H9 (cell line): ENCODE results near the gene RALGAPA2. TPM values are rescaled to one million over a fixed set of nuclear protein-coding genes. Genes with fewer than 3 reads are reported as not detected.

Experiments used
- DNase-seq: peaks from one replicate; pipeline ENCODE4 v3.0.0-alpha.2; 2017
- H2AFZ ChIP-seq: one replicate; pipeline ENCODE4 v1.6.1; 2013; ENCODE audit warnings: mild to moderate bottlenecking, low read length, control low read depth, moderate library complexity
- H2AK5ac ChIP-seq: 2 replicates; pipeline ENCODE4 v1.6.1; 2013; ENCODE audit warnings: low read length, control low read depth, mixed read lengths; ENCODE audit not compliant: insufficient read length
- H2BK120ac ChIP-seq: one replicate; pipeline ENCODE4 v1.6.1; 2013; ENCODE audit warnings: low read depth, mild to moderate bottlenecking, low read length, control low read depth, inconsistent platforms; ENCODE audit not compliant: poor library complexity, severe bottlenecking
- H2BK12ac ChIP-seq: 2 replicates; pipeline ENCODE4 v1.6.1; 2013; ENCODE audit warnings: low read length, control low read depth, mixed read lengths, low read depth; ENCODE audit not compliant: insufficient read length
- H2BK15ac ChIP-seq: 2 replicates; pipeline ENCODE4 v1.6.1; 2013; ENCODE audit warnings: low read depth, low read length, control low read depth
- H2BK20ac ChIP-seq: one replicate; pipeline ENCODE4 v1.6.1; 2013; ENCODE audit warnings: low read depth, mild to moderate bottlenecking, low read length, control low read depth, inconsistent platforms; ENCODE audit not compliant: poor library complexity, severe bottlenecking
- H2BK5ac ChIP-seq: 2 replicates; pipeline ENCODE4 v1.6.1; 2013; ENCODE audit warnings: low read length, control low read depth, mixed read lengths; ENCODE audit not compliant: insufficient read length
- H3K14ac ChIP-seq: 2 replicates; pipeline ENCODE4 v1.6.1; 2013; ENCODE audit warnings: low read length, control low read depth; ENCODE audit not compliant: insufficient read depth
- H3K18ac ChIP-seq: 2 replicates; pipeline ENCODE4 v1.6.1; 2013; ENCODE audit warnings: low read depth, mild to moderate bottlenecking, mixed read lengths, low read length, control low read depth; ENCODE audit not compliant: insufficient read length
- H3K23ac ChIP-seq: 2 replicates; pipeline ENCODE4 v1.6.1; 2013; ENCODE audit warnings: low read length, control low read depth, mixed read lengths, low read depth; ENCODE audit not compliant: insufficient read length
- H3K23me2 ChIP-seq: 2 replicates; pipeline ENCODE4 v1.6.1; 2013; ENCODE audit warnings: low read depth, mild to moderate bottlenecking, mixed read lengths, low read length, control low read depth; ENCODE audit not compliant: insufficient read length, poor library complexity, severe bottlenecking
- H3K27ac ChIP-seq: 2 replicates; pipeline ENCODE4 v1.5.1; 2013; ENCODE audit warnings: low read length, control low read depth, mixed read lengths, low read depth; ENCODE audit not compliant: insufficient read length
- H3K27me3 ChIP-seq: 2 replicates; pipeline ENCODE4 v1.6.1; 2013; ENCODE audit warnings: low read length, control low read depth, inconsistent platforms; ENCODE audit not compliant: insufficient read depth
- H3K4ac ChIP-seq: 2 replicates; pipeline ENCODE4 v1.6.1; 2013; ENCODE audit warnings: low read depth, mild to moderate bottlenecking, control low read depth, inconsistent platforms, low read length, moderate library complexity
- H3K4me1 ChIP-seq: 2 replicates; pipeline ENCODE4 v1.6.1; 2013; ENCODE audit warnings: low read length, control low read depth, inconsistent platforms; ENCODE audit not compliant: insufficient read depth
- H3K4me2 ChIP-seq: 2 replicates; pipeline ENCODE4 v1.6.1; 2013; ENCODE audit warnings: low read length, control low read depth, mixed read lengths; ENCODE audit not compliant: insufficient read length, insufficient read depth
- H3K56ac ChIP-seq: 2 replicates; pipeline ENCODE4 v1.6.1; 2013; ENCODE audit warnings: low read depth, mild to moderate bottlenecking, mixed read lengths, low read length, control low read depth; ENCODE audit not compliant: insufficient read length
- H3K79me1 ChIP-seq: 2 replicates; pipeline ENCODE4 v1.6.1; 2013; ENCODE audit warnings: low read depth, mild to moderate bottlenecking, moderate library complexity, low read length, control low read depth, inconsistent platforms; ENCODE audit not compliant: insufficient read depth, poor library complexity, severe bottlenecking
- H3K79me2 ChIP-seq: 2 replicates; pipeline ENCODE4 v1.6.1; 2013; ENCODE audit warnings: low read length, control low read depth, inconsistent platforms; ENCODE audit not compliant: insufficient read depth
- H3K9ac ChIP-seq: 2 replicates; pipeline ENCODE4 v1.6.1; 2013; ENCODE audit warnings: low read length, control low read depth, mixed read lengths; ENCODE audit not compliant: insufficient read length; ENCODE audit errors: extremely low read depth
- H3K9me3 ChIP-seq: one replicate; pipeline ENCODE4 v1.6.1; 2013; ENCODE audit warnings: low read depth, low read length, inconsistent platforms; ENCODE audit not compliant: control insufficient read depth
- H3T11ph ChIP-seq: one replicate; pipeline ENCODE4 v1.6.1; 2013; ENCODE audit warnings: mild to moderate bottlenecking, low read length, control low read depth, inconsistent platforms
- H4K20me1 ChIP-seq: one replicate; pipeline ENCODE4 v1.6.1; 2013; ENCODE audit not compliant: control insufficient read depth, insufficient read length, insufficient read depth
- H4K5ac ChIP-seq: 2 replicates; pipeline ENCODE4 v1.6.1; 2013; ENCODE audit warnings: low read depth, mild to moderate bottlenecking, mixed read lengths, low read length, control low read depth; ENCODE audit not compliant: insufficient read length
- H4K8ac ChIP-seq: replicated peaks from 2 replicates; pipeline ENCODE4 v1.6.1; 2013; ENCODE audit warnings: low read length, control low read depth, mixed read lengths, low read depth; ENCODE audit not compliant: insufficient read length
- H4K91ac ChIP-seq: 2 replicates; pipeline ENCODE4 v1.6.1; 2013; ENCODE audit warnings: low read depth, mild to moderate bottlenecking, moderate library complexity, mixed read lengths, low read length, control low read depth; ENCODE audit not compliant: insufficient read length
- H3K27ac Mint-ChIP-seq, 3 experiments: 2 replicates in 2 of 3; 3 replicates in 1 of 3; pipeline ENCODE4 v1.8.0; 2020 to 2021; ENCODE audit warnings: mixed read lengths in 3 of 3, mild to moderate bottlenecking in 1 of 3, moderate library complexity in 1 of 3
- H3K27me3 Mint-ChIP-seq: 2 replicates; pipeline ENCODE4 v1.8.0; 2021; ENCODE audit warnings: low read depth, mild to moderate bottlenecking, moderate library complexity, mixed read lengths
- H3K36me3 Mint-ChIP-seq, 3 experiments: 2 replicates in 2 of 3; 3 replicates in 1 of 3; pipeline ENCODE4 v1.8.0; 2020 to 2021; ENCODE audit warnings: low read depth in 3 of 3, mixed read lengths in 3 of 3; ENCODE audit not compliant: insufficient read depth in 1 of 3
- H3K4me1 Mint-ChIP-seq, 2 experiments: 2 replicates each; pipeline ENCODE4 v1.8.0; 2020; ENCODE audit warnings: mixed read lengths in 2 of 2
- H3K4me3 Mint-ChIP-seq, 2 experiments: 2 replicates in 1 of 2; 3 replicates in 1 of 2; pipeline ENCODE4 v1.8.0; 2020 to 2021; ENCODE audit warnings: mild to moderate bottlenecking in 2 of 2, mixed read lengths in 2 of 2, moderate library complexity in 1 of 2
- H3K9me3 Mint-ChIP-seq, 2 experiments: 2 replicates in 1 of 2; 3 replicates in 1 of 2; pipeline ENCODE4 v1.8.0; 2020; ENCODE audit warnings: mild to moderate bottlenecking in 2 of 2, mixed read lengths in 2 of 2, moderate library complexity in 1 of 2
- WGBS: extraction: QIAGEN DNeasy Blood & Tissue Kit; methylation state at CpG from one replicate; pipeline ENCODE4 v1.1.7; 2013; ENCODE audit warnings: missing lambda C conversion rate, low lambda C conversion rate, mixed read lengths; ENCODE audit not compliant: insufficient read length; ENCODE audit errors: extremely low coverage; 5-methylcytosine and 5-hydroxymethylcytosine counted together
- total RNA-seq: library from RNA; stranded (reverse); gene quantifications from 2 replicates; pipeline ENCODE4 v1.2.1, GENCODE V29; 2021
- TF ChIP-seq, protein P1 (sequence below): fragments of 200-600 bp; sonication (generic); conservative IDR thresholded peaks from 3 replicates; pipeline ENCODE4 v1.8.0; 2021; ENCODE audit warnings: antibody characterized with exemption, mild to moderate bottlenecking

RALGAPA2 gene
- total RNA-seq, 1 experiment from 2014 or later, result 16.6 TPM

DNA sequence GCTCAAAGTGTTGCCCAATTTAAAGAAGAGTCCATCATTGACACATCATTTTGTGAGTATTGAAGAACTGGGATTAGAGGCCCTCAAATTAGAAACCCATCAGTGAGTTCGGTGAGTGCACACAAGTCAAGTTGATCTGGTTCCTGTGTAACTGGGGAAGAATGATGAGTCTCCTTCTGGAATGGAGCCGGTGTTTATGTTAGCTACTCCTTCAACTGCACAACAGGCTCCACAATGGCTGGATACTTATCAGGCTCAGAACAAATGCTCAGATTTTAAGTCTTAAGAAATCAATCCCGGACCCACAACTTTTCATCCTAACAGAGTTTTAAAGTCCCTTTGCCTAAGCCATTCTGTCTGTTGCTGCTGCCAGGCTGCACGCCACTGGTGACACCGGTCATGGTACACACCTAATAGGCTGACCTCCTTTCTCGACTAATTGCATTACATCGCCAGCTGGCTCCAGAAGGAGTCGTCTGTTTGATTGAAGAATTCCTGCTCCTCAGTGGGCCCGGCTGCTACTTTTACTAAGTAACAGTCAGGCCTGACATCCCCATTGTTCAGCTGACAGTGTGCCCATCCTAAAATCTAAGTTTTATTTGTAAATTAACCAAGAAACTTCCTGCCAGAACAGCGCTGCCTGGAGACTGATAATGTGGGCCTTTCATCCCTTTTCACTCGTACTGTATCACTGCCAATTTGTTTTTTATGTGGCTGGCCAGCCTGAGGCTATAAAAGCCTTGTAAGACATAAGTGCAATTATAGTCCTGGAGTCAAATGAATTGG lies 214.2 kb downstream of the RALGAPA2 start:
- H3K4me1 Mint-ChIP-seq, result peaks cover 5 to 10% of the 10 kb centered on the region in 2 experiments; a peak in 3 of 4 replicates
- no peak overlapping the region for H2BK20ac ChIP-seq
- H3K27me3 Mint-ChIP-seq, result no peaks in the 10 kb centered on the region
- no peak overlapping the region for H2BK12ac ChIP-seq
- no peak overlapping the region for H3K9ac ChIP-seq
- H3K4me3 Mint-ChIP-seq, result no peak overlapping the region
- H4K20me1 ChIP-seq, result no peaks in the 10 kb centered on the region
- no peak overlapping the region for H3K18ac ChIP-seq
- H3K79me2 ChIP-seq, result no peaks in the 10 kb centered on the region
- no CpG with 5 or more reads among the region's 11 CpGs for WGBS
- H3K9me3 Mint-ChIP-seq, result no peaks in the 10 kb centered on the region
- DNase-seq, result no peak
- no peaks in the 10 kb centered on the region for H3K79me1 ChIP-seq
- H3K27ac ChIP-seq, result no peak overlapping the region
- no peak overlapping the region; a peak in 1 of 7 replicates for H3K27ac Mint-ChIP-seq
- H2BK15ac ChIP-seq, result no peak overlapping the region
- H4K8ac ChIP-seq, result no peak overlapping the region
- H3K4me2 ChIP-seq, result no peak overlapping the region
- no peak overlapping the region for H2BK120ac ChIP-seq
- no peaks in the 10 kb centered on the region for H3K27me3 ChIP-seq
- no peaks in the 10 kb centered on the region for H3K4me1 ChIP-seq
- TF ChIP-seq, protein P1, sequence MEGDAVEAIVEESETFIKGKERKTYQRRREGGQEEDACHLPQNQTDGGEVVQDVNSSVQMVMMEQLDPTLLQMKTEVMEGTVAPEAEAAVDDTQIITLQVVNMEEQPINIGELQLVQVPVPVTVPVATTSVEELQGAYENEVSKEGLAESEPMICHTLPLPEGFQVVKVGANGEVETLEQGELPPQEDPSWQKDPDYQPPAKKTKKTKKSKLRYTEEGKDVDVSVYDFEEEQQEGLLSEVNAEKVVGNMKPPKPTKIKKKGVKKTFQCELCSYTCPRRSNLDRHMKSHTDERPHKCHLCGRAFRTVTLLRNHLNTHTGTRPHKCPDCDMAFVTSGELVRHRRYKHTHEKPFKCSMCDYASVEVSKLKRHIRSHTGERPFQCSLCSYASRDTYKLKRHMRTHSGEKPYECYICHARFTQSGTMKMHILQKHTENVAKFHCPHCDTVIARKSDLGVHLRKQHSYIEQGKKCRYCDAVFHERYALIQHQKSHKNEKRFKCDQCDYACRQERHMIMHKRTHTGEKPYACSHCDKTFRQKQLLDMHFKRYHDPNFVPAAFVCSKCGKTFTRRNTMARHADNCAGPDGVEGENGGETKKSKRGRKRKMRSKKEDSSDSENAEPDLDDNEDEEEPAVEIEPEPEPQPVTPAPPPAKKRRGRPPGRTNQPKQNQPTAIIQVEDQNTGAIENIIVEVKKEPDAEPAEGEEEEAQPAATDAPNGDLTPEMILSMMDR, result no peak
- H3K36me3 Mint-ChIP-seq, result peaks cover 4 to 12% (median 8%) of the 10 kb centered on the region in 3 experiments; a peak in 5 of 7 replicates
- no peak overlapping the region for H3K23ac ChIP-seq
- H4K5ac ChIP-seq, result no peak overlapping the region
- no peak overlapping the region for H2BK5ac ChIP-seq
- no peaks in the 10 kb centered on the region for H3K23me2 ChIP-seq
- H4K91ac ChIP-seq, result no peak overlapping the region
- H3T11ph ChIP-seq, result no peak overlapping the region
- H3K14ac ChIP-seq, result no peak overlapping the region
- no peaks in the 10 kb centered on the region for H3K9me3 ChIP-seq
- H2AFZ ChIP-seq, result no peak overlapping the region
- no peak overlapping the region for H2AK5ac ChIP-seq
- no peak overlapping the region for H3K56ac ChIP-seq
- no peak overlapping the region for H3K4ac ChIP-seq
